Measurements from ENCODE around the gene ZNF865.

Gene ZNF865

DNA sequence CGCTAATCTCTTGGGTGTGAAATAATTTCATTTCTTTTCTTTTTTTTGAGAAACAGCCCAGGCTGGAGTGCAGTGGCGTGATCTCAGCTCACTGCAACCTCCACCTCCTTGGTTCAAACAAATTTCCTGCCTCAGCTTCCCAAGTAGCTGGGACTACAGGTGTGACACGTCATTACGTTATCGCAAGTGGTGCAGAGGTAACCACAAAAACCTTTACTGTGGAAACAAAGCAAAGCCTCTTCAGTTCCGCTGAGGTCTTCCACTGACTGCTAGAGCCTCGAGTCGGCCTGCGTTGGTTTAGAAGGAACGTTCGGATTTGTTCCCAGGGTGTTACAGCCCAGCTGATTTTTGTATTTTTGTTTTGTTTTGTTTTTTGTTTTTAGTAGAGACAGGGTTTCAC, 20.9 kb downstream of the ZNF865 start:
- no peak for DNase-seq

DNA sequence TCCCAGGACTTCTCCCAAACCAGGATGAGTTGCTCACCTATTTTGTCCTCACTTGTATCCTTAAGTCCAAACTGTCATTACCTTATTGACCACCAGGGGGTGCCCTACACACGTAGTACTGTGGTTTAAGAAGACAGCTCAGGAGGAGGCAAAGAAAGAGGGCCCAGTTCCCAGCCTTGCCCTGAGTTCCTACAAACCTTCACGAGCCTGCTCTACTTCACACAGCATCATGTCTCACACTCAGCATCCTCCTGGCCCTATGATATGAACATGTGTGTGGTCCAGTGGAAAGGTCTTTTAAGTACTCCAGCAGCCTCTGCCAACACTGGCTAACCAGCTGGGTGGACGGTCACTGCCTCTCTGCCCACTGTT, 27.0 kb downstream of the ZNF865 start:
- DNase-seq = peak; percentile 96

DNA sequence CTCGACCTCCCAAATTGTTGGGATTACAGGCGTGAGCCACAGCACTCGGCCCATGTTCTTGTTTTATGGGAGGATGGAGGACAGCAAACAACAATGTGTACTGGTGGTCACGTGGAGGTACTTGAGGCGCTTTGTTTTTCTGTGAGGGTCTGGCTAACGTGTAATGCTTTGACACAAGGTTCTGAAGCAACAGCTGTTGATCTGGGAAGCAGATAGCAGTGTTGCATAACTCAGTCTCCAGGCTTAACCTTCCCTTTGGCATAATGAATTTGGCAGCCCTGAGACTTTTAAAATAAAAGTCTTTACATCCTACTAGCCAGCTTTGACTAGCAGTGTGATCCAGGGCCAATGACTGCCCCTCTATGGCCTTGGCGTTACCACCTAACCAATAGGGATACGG, 28.4 kb downstream of the ZNF865 start:
- DNase-seq = no peak

DNA sequence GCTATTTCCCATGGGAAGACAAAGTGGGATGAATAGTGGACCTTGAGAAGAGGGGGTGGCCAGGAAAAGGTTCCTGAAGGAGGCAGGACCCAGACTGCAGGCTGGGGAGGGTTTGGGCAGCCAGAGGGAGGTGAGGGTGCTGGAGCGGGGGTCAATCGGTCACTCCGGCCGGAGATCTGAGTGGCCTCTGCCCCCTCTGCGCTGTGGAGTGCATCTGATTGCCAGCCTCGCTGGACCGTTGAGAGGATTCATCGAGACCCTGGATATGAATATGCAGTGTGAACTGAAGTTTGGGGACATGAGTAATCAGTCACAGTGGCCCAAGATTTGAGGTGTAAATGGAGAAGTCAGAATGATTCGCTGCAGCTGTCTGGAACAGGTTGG, 29.9 kb downstream of the ZNF865 start:
- no peak for DNase-seq

DNA sequence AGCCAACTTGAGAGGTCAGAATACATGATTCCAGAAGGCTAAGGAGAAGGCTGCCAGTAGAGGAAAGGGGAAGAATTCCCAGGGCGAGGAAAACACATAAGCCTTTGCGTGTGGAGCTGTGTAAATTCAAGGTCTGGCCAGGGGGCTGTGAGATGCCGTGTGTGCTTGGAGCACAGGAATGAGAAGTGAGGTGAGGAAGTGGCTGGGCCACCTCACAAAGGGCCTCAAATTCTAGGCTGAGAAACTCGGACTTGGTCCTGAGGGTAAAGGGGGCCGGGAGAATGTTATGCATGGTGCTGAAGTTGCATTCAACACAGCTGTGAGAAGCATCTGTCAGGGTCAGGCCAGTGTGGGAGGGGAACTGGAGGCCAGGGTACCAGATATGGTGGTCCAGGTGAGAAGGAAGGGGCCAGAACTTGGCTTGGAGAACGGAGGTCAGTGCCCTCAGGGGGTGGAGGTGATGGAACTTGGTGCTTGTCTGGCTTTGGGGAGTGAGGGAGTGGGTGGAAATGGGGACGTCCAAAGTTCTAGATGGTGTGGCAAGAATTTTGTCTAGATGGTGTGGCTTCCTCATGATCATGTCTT, 30.5 kb downstream of the ZNF865 start:
- DNase-seq = no peak

DNA sequence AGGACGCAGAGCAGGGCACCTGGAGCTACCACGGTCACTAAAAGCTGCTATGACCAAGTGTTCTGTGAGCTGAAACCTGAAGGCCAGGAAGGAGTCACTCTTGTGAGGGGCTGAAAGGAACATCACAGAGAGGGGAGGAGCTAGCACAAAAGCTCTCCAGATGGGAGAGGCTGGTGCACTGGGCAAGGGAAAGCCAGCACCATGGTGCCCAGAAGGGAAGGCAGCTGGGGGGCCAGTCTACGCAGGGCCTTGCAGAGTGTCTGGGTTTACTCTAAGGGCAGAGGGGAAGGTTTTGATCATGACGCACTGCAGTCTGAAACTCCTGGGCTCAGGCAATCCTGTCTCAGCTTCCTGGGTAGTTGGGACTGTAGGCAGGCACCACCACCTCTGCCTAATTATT, 31.3 kb downstream of the ZNF865 start:
- DNase-seq = no peak

DNA sequence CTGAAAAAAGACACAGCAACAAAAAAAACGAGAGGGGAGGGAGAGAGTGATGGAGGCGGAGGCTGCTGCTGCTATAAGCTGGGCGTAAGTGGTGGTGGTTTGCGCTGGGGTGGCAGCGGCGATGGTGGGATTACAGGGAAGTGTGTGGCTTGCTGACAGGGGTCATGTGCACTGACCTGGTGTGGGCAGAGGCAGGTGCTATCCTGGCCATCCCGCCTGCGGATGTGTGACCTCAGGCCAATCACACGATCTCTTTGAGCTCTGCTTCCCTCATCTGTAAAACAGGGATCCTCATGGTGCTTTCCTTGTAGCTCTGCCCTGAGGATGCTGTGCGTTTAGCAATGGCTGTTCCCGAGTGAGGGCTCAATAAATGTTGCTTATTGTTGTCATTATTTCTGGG, 32.1 kb downstream of the ZNF865 start:
- no peak for DNase-seq

DNA sequence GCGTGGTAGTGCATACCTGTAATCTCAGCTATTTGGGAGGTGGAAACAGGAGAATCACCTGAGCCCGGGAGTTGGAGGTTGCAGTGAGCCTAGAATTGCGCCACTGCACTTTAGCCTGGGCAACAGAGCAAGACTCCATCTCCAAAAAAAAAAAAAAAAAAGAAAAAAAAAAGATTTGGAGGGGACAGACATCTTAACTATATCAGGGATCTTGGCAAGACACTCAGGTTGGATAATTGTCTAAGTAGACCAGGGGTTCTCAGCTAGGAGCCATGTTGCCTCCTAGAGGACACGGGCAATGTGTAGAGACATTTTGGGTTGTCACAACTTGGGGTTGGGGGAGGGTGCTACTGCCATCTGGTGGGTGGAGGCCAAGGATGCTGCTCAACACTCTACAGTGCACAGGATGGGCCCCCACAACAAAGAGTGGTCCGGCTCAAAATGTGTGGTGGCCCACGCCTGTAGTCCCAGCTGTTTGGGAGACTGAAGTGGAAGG, 33.5 kb downstream of the ZNF865 start:
- DNase-seq = no peak

DNA sequence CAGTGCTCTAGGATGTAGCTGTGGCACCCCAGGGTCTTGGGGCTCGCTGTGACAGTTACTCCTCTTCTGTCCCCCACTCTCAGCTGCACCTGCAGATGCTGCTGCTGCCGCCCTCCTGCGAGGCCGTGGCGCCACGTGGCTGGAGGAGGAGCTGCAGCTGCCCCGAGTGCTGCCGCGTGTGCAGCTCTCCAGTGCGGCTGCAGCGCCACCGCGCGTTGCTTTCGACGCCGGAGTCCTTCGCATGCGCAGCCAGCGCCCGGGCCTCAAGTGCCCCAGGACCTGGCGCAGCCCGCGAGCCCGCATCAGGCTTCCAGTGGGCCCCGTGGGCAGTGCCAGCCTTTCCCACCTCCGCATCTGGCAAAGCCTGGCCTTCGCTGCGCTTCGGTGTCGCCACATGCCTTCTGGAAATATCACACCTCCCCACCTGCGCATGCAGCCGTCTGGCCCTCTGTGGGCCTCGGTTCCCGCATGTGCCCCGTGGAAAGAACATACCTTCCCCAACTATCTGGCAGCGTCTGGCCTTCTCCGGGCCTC, 34.7 kb downstream of the ZNF865 start:
- DNase-seq = no peak

DNA sequence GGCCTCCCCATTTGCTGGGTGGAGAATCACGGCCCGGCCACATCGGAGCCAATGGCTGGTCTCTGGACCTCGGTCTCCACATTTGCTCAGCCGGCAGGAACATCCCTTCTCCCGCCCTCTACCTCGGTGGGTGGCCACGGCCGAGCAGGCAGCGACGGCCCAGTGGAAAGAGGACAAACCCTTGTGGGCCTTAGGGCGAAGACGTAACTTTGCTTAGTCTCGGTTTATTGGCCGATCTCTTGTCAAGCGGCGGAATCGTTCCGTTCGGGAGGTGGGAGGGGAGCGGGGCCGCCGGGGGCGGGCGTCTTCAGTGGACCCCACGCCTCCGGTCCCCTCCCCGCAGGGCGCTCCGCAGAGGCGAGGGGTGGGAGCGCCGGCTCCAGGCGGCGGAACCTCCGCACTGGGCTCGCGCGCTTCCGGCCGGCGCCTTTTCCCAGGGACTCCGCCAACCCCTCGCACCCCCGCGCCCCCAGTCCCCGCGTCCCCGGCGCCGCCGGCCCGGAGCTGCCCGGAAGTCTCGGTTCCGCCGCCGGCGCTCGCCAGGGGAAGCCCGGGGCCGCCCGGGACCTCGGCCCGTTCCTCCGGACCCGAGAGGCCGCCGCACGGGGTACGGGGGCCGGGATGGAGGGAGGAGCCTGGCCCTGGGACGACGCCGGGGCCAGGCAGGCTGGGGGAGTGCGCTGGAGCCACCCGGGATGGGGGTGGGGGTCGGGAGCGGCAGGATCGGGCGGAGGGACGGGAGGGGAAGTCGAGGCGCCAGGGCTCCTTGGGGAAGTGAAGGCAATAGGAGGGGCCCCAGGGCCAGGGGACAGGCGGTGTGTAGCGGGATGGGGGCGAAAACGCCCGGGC, 35.4 kb downstream of the ZNF865 start, which contains the start of gene ZNF580:
ZNF580 (plus strand) TSS at position 426 of the 849 bp plus-strand sequence. CDS start 1,507 bp downstream, outside the sequence.
- peak; percentile 89 for DNase-seq

DNA sequence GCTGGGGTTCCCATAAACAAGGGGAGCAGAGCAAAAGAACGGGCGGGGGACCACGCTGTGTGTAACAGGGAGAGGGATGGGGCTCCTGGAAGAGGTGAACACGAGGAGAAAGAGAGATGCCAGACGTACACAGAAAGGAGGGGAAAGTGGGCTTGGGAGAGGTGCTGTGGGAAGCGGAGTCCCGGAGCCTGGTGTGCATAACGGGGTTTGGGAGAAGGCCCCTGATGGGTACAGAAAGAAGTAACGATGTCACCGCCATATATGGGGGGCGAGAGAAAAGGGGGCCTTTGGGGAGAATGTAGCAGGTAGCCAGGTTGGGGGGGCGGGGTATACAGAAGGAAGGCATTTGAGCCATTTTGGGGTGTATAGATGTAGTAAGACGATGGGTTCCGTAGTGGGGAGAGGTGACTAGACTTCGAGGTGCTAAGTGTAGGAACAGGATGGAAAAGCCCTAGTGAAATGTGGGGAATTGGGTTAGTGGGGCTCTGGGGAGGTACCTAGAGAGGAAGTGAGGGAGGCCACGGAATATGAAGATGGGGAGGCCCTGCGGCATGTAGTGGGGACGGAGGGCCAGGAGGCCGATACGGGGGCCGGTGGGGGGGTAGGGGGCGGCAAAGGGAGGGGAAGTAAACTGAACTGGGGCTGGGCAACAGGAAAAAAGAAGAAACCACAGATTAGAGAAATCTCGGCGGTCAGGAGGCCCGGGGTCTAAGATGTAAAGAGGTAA, 36.1 kb downstream of the ZNF865 start:
- peak; percentile 65 for DNase-seq

DNA sequence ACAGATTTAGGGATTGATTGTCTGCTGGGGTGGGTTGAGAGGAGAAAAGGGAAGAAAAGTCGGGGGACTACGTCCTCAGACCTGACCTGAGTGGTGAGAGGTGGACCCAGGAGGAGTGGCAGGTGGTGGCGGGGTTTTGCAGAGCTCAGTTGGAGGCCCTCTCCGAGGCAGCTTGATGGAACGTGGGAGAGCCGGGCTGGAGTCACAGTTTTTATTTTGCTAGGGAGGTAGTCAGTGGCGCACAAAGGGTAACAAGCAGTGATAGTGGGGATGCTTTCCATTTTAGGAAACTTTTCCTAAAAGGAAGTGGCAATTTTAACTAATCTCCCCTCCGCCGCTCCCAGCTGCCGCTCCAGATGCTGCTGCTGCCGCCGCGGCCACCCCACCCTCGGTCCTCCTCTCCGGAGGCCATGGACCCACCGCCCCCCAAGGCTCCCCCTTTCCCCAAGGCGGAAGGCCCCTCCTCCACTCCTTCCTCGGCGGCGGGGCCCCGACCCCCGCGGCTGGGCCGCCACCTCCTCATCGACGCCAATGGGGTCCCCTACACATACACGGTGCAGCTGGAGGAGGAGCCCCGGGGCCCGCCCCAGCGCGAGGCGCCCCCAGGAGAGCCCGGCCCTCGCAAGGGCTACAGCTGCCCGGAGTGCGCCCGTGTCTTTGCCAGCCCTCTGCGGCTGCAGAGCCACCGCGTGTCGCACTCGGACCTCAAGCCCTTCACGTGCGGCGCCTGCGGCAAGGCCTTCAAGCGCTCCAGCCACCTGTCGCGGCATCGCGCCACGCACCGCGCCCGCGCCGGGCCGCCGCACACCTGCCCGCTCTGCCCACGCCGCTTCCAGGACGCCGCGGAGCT, 36.9 kb downstream of the ZNF865 start:
- peak; percentile 52 for DNase-seq

DNA sequence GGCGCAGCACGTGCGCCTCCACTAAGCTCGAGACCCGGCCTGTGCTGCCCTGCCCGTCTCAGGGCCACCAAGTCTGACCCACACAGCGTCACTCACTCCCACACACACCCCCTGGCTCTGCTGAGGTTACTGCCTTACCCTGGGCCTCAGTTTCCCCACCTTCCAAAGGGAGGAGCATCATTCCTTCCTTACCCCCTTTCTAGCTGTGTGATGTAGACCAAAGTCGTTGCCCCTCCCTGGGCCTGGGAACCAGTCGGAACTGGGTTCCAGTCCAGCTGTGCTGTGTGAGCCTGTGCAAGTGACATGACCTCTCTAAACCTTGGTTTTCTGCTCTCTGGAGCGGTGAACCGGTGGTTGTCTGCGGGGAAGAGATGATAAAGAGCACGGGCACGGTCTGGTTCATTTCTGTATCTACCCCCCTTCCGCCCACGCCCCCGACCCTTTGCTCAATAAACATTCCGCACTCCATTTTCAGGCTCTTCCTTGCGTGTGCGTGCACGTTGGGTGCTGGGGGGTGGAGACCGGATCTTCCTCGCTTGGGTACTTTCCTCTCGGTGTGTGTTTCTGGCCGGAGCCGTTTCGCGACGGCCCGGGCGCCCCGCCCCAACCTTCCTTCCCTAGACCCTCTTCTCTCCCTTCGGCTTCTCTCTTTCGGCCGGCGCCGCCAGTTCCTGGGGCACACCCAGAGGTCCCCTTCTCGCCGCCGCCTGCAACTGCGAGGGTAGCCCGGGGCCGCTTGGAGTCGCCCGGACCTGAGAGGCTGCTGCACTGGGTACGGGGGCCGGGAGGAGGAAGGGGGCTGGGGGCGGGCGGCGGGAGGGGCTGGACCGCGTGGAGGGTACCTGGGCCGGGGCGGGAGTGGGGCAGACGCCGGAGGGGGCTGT, 37.8 kb downstream of the ZNF865 start, which contains the start of gene ZNF581:
ZNF581 (plus strand) TSS at position 647 of the 884 bp plus-strand sequence. CDS start 923 bp downstream, outside the sequence.
- peak; percentile 86 for DNase-seq

DNA sequence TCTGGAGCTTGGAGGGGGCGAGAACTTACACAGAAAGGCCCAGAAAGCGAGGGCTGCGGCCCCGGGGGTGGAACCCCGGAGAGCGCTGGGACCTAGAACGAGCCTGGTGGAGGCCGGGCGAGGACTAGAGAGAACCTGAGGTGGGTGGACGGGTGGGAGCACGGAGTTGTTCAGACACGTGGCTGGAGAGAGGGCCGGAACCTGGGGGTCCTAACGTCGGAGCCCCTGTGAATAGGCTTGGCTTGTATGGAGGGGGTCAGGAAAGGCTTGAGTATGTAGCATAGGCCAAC, 38.4 kb downstream of the ZNF865 start:
- DNase-seq = peak; percentile 79

DNA sequence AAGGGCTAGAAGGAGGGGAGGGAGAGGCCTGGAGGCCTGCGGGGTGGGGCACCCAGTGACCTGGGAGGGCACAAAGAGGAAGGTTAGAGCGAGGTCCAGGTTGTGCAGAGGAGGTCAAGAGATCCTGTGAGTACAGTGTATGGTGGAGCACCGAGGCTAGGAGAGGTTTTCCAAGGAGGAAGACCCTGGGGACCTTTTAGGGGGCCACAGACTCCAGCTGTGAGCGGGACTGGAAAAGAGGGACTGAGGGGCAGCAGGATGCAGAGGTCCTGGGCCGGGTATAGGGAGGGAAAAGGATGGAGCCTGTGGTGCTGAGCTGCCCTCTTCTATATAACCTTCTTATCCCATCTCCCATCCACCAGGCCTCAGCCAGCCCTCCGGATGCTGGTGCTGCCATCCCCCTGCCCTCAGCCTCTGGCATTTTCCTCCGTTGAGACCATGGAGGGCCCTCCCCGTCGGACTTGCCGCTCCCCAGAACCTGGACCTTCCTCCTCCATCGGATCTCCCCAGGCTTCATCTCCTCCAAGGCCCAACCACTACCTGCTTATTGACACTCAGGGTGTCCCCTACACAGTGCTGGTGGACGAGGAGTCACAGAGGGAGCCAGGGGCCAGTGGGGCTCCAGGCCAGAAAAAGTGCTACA, 38.9 kb downstream of the ZNF865 start:
- no peak for DNase-seq

DNA sequence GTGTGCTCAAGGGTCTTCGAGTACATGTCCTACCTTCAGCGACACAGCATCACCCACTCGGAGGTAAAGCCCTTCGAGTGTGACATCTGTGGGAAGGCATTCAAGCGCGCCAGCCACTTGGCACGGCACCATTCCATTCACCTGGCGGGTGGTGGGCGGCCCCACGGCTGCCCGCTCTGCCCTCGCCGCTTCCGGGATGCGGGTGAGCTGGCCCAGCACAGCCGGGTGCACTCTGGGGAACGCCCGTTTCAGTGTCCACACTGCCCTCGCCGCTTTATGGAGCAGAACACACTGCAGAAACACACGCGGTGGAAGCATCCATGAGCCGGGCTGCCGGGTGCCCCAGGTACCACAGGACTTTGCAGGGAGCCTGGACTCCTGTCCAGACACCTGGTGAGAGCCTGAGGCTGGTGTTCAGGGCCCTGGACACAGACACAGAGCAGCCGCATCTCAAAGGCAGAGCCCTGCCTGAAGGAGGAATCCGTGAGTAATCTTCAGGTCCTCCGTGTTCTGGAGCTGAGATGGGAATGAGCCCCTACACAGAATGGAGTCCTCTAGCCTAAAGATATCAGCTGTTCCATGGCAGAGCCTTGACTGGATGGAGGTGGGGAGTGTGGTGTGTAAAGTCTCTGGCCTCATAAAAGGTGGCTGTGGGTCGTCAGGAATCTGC, 39.5 kb downstream of the ZNF865 start:
- no peak for DNase-seq

DNA sequence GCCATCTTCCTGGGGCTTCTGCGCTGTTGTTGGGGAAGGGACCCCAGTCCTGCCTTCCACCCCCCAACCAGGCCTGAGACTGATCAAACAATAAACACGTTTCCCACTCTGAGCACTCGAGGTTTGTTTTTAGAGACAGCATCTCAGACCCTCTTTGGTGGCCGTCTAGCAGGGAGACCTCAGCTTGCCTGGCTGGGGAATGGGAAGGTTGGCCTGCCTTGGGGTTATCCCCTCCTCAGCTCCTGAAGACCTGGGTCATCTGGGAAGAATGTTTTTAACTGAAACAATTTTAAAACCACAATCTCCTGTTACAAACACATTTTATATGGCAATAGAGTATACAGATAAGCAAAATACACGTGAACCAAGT, 40.0 kb downstream of the ZNF865 start:
- DNase-seq = no peak

DNA sequence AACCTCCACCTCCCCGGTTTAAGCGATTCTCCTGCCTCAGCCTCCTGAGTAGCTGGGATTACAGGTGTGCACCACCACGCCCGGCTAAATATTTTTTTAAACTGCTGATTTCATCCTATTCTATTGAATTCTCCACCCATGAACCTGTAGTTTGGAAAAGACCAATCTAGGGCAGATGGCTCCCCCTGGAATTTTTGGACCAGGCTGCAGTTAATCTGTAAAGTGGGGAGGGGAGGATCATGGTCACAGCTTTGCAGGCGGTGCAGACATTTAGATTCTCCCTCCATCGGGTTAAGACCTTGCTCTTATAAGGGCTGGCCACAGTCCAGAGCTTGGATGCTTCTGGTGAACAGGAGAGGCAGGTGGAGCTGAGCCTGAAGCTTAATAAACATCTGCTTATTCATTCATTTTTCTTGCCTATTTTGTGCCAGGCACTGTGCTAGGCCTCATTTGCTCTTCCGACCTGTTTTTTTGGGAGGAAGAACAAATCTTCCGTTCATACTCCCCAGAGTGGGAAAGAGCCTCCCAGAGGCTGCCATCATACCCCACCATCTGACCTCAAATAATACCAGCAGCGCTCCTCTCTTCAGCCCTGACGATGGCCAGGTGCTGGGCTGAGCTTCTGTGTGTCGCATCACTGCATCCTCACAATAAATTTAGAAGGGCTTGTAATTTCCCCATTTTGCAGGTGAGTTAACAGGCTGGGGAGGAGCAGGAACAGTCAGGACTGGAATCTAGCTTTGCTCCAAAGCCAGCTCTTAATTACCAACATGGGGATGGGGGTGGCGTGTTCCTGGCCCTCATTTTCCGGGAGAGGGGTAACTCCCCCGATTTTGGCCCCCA, 41.7 kb downstream of the ZNF865 start:
- no peak for DNase-seq
